SU-DHL-6 (cell line): ENCODE measurements around the gene GALNT17.

ENCODE experiments used
- CTCF ChIP-seq: fragments of 200-600 bp; sonication (generic); IDR thresholded peaks from one replicate; pipeline ENCODE4 v1.5.1; 2017; ENCODE audit warnings: antibody characterized with exemption, mild to moderate bottlenecking, low read length, moderate library complexity; ENCODE audit not compliant: insufficient read depth, poor library complexity, severe bottlenecking
- EZH2phosphoT487 ChIP-seq: fragments of 200-600 bp; sonication (generic), shearing (Covaris generic); conservative IDR thresholded peaks from 2 replicates; pipeline ENCODE4 v1.6.1; 2018; ENCODE audit warnings: mild to moderate bottlenecking, antibody characterized with exemption, low read length, moderate library complexity, mixed read lengths

- TF ChIP-seq CTCF, result no peak
- no peak for TF ChIP-seq EZH2phosphoT487
Measured at GRCh38 chr7:71312755-71313490, 181.0 kb downstream of the GALNT17 start.
